CD4-positive, alpha-beta T cell (primary cell): ENCODE measurements around the gene RUNX2. TPM values are rescaled to one million over a fixed set of nuclear protein-coding genes. Genes with fewer than 3 reads are reported as not detected.

Experiments used
- ATAC-seq: fragments of 200-7000 bp; cut with Tn5 transposase; one replicate; pipeline ENCODE4 v1.10.0; 2022; ENCODE audit warnings: mild to moderate bottlenecking; ENCODE audit not compliant: poor library complexity
- CTCF ChIA-PET: fragments of 350-600 bp; sonication (Branson Sonifier 250); formaldehyde crosslinking; loops from one replicate; lab custom pipeline; 2021; ENCODE audit warnings: antibody characterized with exemption, inconsistent platforms; lab: Charles Lee
- POLR2A ChIA-PET: fragments of 350-600 bp; sonication (Branson Sonifier 250); formaldehyde crosslinking; loops from one replicate; lab custom pipeline; 2021; ENCODE audit warnings: antibody characterized with exemption, inconsistent platforms; lab: Charles Lee
- DNase-seq, 14 experiments: peaks; one replicate each; pipeline ENCODE4 v3.0.0-alpha.2; 2013 to 2020; ENCODE audit warnings: mixed read lengths in 2 of 14
- H3K27ac ChIP-seq, 2 donors: one replicate each; pipeline versions ENCODE4 v1.5.1 to v1.7.0; 2013; ENCODE audit warnings: low read length in 2 of 2, low read depth in 1 of 2, mild to moderate bottlenecking in 1 of 2
- H3K27me3 ChIP-seq, 2 experiments: 1 replicate in 1 of 2; 2 replicates in 1 of 2; pipeline versions ENCODE4 v1.6.1 to v1.7.0; 2013; ENCODE audit warnings: low read length in 2 of 2, control low read depth in 1 of 2, mild to moderate bottlenecking in 1 of 2, moderate library complexity in 1 of 2; ENCODE audit not compliant: insufficient read depth in 2 of 2, control insufficient read depth in 1 of 2
- H3K36me3 ChIP-seq: one replicate; pipeline ENCODE4 v1.6.1; 2013; ENCODE audit warnings: low read length, control low read depth; ENCODE audit not compliant: insufficient read depth
- H3K4me1 ChIP-seq: one replicate; pipeline ENCODE4 v1.6.1; 2013; ENCODE audit warnings: low read length, control low read depth; ENCODE audit not compliant: insufficient read depth
- H3K4me3 ChIP-seq: one replicate; pipeline ENCODE4 v1.5.1; 2013; ENCODE audit warnings: mild to moderate bottlenecking, low read length, moderate library complexity
- H3K9me3 ChIP-seq, 2 experiments: 1 replicate in 1 of 2; 2 replicates in 1 of 2; pipeline versions ENCODE4 v1.6.1 to v1.7.0; 2013; ENCODE audit warnings: low read length in 2 of 2, mild to moderate bottlenecking in 2 of 2, control low read depth in 1 of 2, moderate library complexity in 1 of 2; ENCODE audit not compliant: control insufficient read depth in 1 of 2, insufficient read depth in 1 of 2
- H3K27ac Mint-ChIP-seq: one replicate; pipeline ENCODE4 v1.8.0; 2020; ENCODE audit warnings: mixed read lengths
- H3K27me3 Mint-ChIP-seq: one replicate; pipeline ENCODE4 v1.8.0; 2021; ENCODE audit warnings: mixed read lengths
- H3K36me3 Mint-ChIP-seq: one replicate; pipeline ENCODE4 v1.8.0; 2021; ENCODE audit warnings: low read depth, mixed read lengths
- H3K4me1 Mint-ChIP-seq: one replicate; pipeline ENCODE4 v1.8.0; 2021; ENCODE audit warnings: low read depth, mixed read lengths
- H3K4me3 Mint-ChIP-seq: one replicate; pipeline ENCODE4 v1.8.0; 2020; ENCODE audit warnings: mild to moderate bottlenecking, mixed read lengths
- H3K9me3 Mint-ChIP-seq: one replicate; pipeline ENCODE4 v1.8.0; 2020; ENCODE audit warnings: mixed read lengths
- CTCF ChIP-seq: fragments of 200-600 bp; IDR thresholded peaks from one replicate; pipeline ENCODE4 v1.8.0; 2022; ENCODE audit warnings: antibody characterized with exemption, mild to moderate bottlenecking
- intact Hi-C, 2 experiments: fragments of 100-400 bp; cut with DNase I in 1 of 2; cut with micrococcal nuclease in 1 of 2; formaldehyde crosslinking; loops; one replicate each; pipeline versions ENCODE4 v1.15.1 to v1.9.0; 2023 to 2025; cut with DNase I, micrococcal nuclease
- total RNA-seq, 174 experiments: library from RNA in 2 of 174; stranded (reverse) in 2 of 174; gene quantifications; one replicate each; pipeline ENCODE4 v1.2.3 and lab custom pipeline; 2021 to 2026

RUNX2 gene
- total RNA-seq, 2 experiments from 2014 or later = 17.5 to 18.0 TPM

- no peaks in the 10 kb centered on the region for H3K9me3 ChIP-seq
- ATAC-seq (no peak), DNase-seq (no peak)
- no peaks in the 10 kb centered on the region for H3K27me3 ChIP-seq
- POLR2A ChIA-PET = no interaction called here
- CTCF ChIA-PET = no interaction called here
- H3K4me1 ChIP-seq = peaks cover 17% of the 10 kb centered on the region
- H3K27ac ChIP-seq = no peak overlapping the region
- no peak overlapping the region for H3K27ac Mint-ChIP-seq
- no peaks in the 10 kb centered on the region for H3K36me3 ChIP-seq
- intact Hi-C loops = no loop called here
- no peaks in the 10 kb centered on the region for H3K27me3 Mint-ChIP-seq
- no peak for TF ChIP-seq CTCF
- H3K4me1 Mint-ChIP-seq = peaks cover 23% of the 10 kb centered on the region
- no peak overlapping the region for H3K4me3 ChIP-seq
- H3K4me3 Mint-ChIP-seq = no peak overlapping the region
- H3K36me3 Mint-ChIP-seq = no peaks in the 10 kb centered on the region
- H3K9me3 Mint-ChIP-seq = no peaks in the 10 kb centered on the region
Observed at GRCh38 chr6:45624228-45624627, 296.1 kb downstream of the RUNX2 start.

GRCh38 chr6:45625191-45625664 lies 297.1 kb downstream of the RUNX2 start:
- Mint-ChIP-seq H3K27ac (no peak overlapping the region), H3K4me3 (no peak overlapping the region), H3K9me3 (no peaks in the 10 kb centered on the region), H3K27me3 (no peaks in the 10 kb centered on the region), H3K4me1 (peaks cover 13% of the 10 kb centered on the region), H3K36me3 (no peaks in the 10 kb centered on the region)
- no peak for ATAC-seq
- H3K4me1 ChIP-seq = peaks cover 10% of the 10 kb centered on the region
- H3K27me3 ChIP-seq = no peaks in the 10 kb centered on the region
- POLR2A ChIA-PET = no interaction called here
- no peaks in the 10 kb centered on the region for H3K9me3 ChIP-seq
- H3K36me3 ChIP-seq = no peaks in the 10 kb centered on the region
- H3K27ac ChIP-seq = no peak overlapping the region
- intact Hi-C loops = no loop called here
- TF ChIP-seq CTCF = no peak
- H3K4me3 ChIP-seq = no peak overlapping the region
- DNase-seq = no peak
- CTCF ChIA-PET = no interaction called here

GRCh38 chr6:45626087-45626891 lies 298.2 kb downstream of the RUNX2 start:
- no peak for TF ChIP-seq CTCF
- Histone ChIP-seq H3K27me3 (no peaks in the 10 kb centered on the region), H3K27ac (no peak overlapping the region), H3K36me3 (no peaks in the 10 kb centered on the region), H3K4me1 (peaks cover under 1% of the 10 kb centered on the region), H3K4me3 (no peak overlapping the region), H3K9me3 (no peaks in the 10 kb centered on the region)
- Mint-ChIP-seq H3K4me3 (no peak overlapping the region), H3K9me3 (no peaks in the 10 kb centered on the region), H3K36me3 (no peaks in the 10 kb centered on the region), H3K27ac (no peak overlapping the region), H3K27me3 (no peaks in the 10 kb centered on the region), H3K4me1 (peaks cover 2% of the 10 kb centered on the region)
- intact Hi-C loops = no loop called here
- POLR2A ChIA-PET = interaction anchor here (1.1 kb wide), 1 partner anchor 51 kb away, joined by 3 read pairs; no protein-coding TSS in a partner anchor
- ATAC-seq (no peak), DNase-seq (no peak)
- CTCF ChIA-PET = no interaction called here
